ENCODE results near the gene ATP5MC2.
"Not testable (repeated sequence)": the region's sequence is repeated elsewhere in the genome, so short reads cannot be mapped to it uniquely, and the experiment has no call there.

Gene ATP5MC2

GRCh38 chr12:53695152-53696145 lies 19.6 kb upstream of the ATP5MC2 start:
- DNase-seq (ENCODE audit: low read depth, low spot score): no peak
- H3K9me3 ChIP-seq (ENCODE audit: control insufficient read depth, insufficient read depth, low read length): no peaks in the 10 kb centered on the region
- no CpG with 5 or more reads among the region's 57 CpGs for WGBS (ENCODE audit: insufficient coverage, insufficient read length)
- H3K4me1 ChIP-seq (ENCODE audit: control insufficient read depth, insufficient read depth, low read length): peaks cover 4% of the 10 kb centered on the region; the same call in 1 of the 2 replicates
- no peaks in the 10 kb centered on the region for H3K36me3 ChIP-seq (ENCODE audit: control insufficient read depth, insufficient read depth, low read length)
- peak overlapping the region; percentile 32; the same call in 1 of the 2 replicates for H3K4me3 ChIP-seq (ENCODE audit: low read length)
- H3K27me3 ChIP-seq (ENCODE audit: control insufficient read depth, insufficient read depth, low read length): no peaks in the 10 kb centered on the region; the same call in 1 of the 2 replicates
- H3K27ac ChIP-seq (ENCODE audit: low read length): no peak overlapping the region

- DNase-seq (ENCODE audit: low read depth, low spot score): no peak
- no peaks in the 10 kb centered on the region; the same call in 1 of the 2 replicates for H3K27me3 ChIP-seq (ENCODE audit: control insufficient read depth, insufficient read depth, low read length)
Observed at GRCh38 chr12:53694756-53695151, 18.9 kb upstream of the ATP5MC2 start.

GRCh38 chr12:53688134-53688533 lies 12.3 kb upstream of the ATP5MC2 start:
- WGBS (ENCODE audit: insufficient coverage, insufficient read length): no CpG with 5 or more reads among the region's 4 CpGs
- Histone ChIP-seq H3K4me1 (ENCODE audit: control insufficient read depth, insufficient read depth, low read length) (no peaks in the 10 kb centered on the region), H3K36me3 (ENCODE audit: control insufficient read depth, insufficient read depth, low read length) (no peaks in the 10 kb centered on the region), H3K27ac (ENCODE audit: low read length) (no peak overlapping the region), H3K9me3 (ENCODE audit: control insufficient read depth, insufficient read depth, low read length) (no peaks in the 10 kb centered on the region), H3K27me3 (ENCODE audit: control insufficient read depth, insufficient read depth, low read length) (no peaks in the 10 kb centered on the region), H3K4me3 (ENCODE audit: low read length) (no peak overlapping the region)
- DNase-seq (ENCODE audit: low read depth, low spot score): no peak

More at GRCh38 chr12:53694756-53695151, 18.9 kb upstream of the ATP5MC2 start:
- no peak overlapping the region; the same call in 1 of the 2 replicates for H3K4me3 ChIP-seq (ENCODE audit: low read length)
- no CpG with 5 or more reads among the region's 16 CpGs for WGBS (ENCODE audit: insufficient coverage, insufficient read length)
- H3K36me3 ChIP-seq (ENCODE audit: control insufficient read depth, insufficient read depth, low read length): no peaks in the 10 kb centered on the region
- H3K4me1 ChIP-seq (ENCODE audit: control insufficient read depth, insufficient read depth, low read length): peaks cover 4% of the 10 kb centered on the region; the same call in 1 of the 2 replicates
- H3K9me3 ChIP-seq (ENCODE audit: control insufficient read depth, insufficient read depth, low read length): no peaks in the 10 kb centered on the region
- no peak overlapping the region for H3K27ac ChIP-seq (ENCODE audit: low read length)

GRCh38 chr12:53686436-53686835 lies 10.6 kb upstream of the ATP5MC2 start:
- Histone ChIP-seq H3K27ac (ENCODE audit: low read length) (no peak overlapping the region), H3K36me3 (ENCODE audit: control insufficient read depth, insufficient read depth, low read length) (no peaks in the 10 kb centered on the region), H3K27me3 (ENCODE audit: control insufficient read depth, insufficient read depth, low read length) (no peaks in the 10 kb centered on the region), H3K4me1 (ENCODE audit: control insufficient read depth, insufficient read depth, low read length) (no peaks in the 10 kb centered on the region), H3K9me3 (ENCODE audit: control insufficient read depth, insufficient read depth, low read length) (no peaks in the 10 kb centered on the region), H3K4me3 (ENCODE audit: low read length) (no peak overlapping the region)
- DNase-seq (ENCODE audit: low read depth, low spot score): no peak
- no CpG with 5 or more reads among the region's 3 CpGs for WGBS (ENCODE audit: insufficient coverage, insufficient read length)

- H3K4me1 ChIP-seq (ENCODE audit: control insufficient read depth, insufficient read depth, low read length): no peaks in the 10 kb centered on the region
- H3K27ac ChIP-seq (ENCODE audit: low read length): no peak overlapping the region
- no peaks in the 10 kb centered on the region for H3K9me3 ChIP-seq (ENCODE audit: control insufficient read depth, insufficient read depth, low read length)
- no peak overlapping the region for H3K4me3 ChIP-seq (ENCODE audit: low read length)
- DNase-seq (ENCODE audit: low read depth, low spot score): no peak
- no peaks in the 10 kb centered on the region for H3K27me3 ChIP-seq (ENCODE audit: control insufficient read depth, insufficient read depth, low read length)
- no peaks in the 10 kb centered on the region for H3K36me3 ChIP-seq (ENCODE audit: control insufficient read depth, insufficient read depth, low read length)
- whole genome bisulfite sequencing (ENCODE audit: insufficient coverage, insufficient read length): no CpG with 5 or more reads among the region's 3 CpGs
Observed at GRCh38 chr12:53684654-53685220, 8.9 kb upstream of the ATP5MC2 start.

- no peaks in the 10 kb centered on the region for H3K4me1 ChIP-seq (ENCODE audit: control insufficient read depth, insufficient read depth, low read length)
- H3K27me3 ChIP-seq (ENCODE audit: control insufficient read depth, insufficient read depth, low read length): no peaks in the 10 kb centered on the region
- H3K27ac ChIP-seq (ENCODE audit: low read length): no peak overlapping the region
- no CpG with 5 or more reads among the region's 9 CpGs for WGBS (ENCODE audit: insufficient coverage, insufficient read length)
- H3K36me3 ChIP-seq (ENCODE audit: control insufficient read depth, insufficient read depth, low read length): no peaks in the 10 kb centered on the region
- H3K9me3 ChIP-seq (ENCODE audit: control insufficient read depth, insufficient read depth, low read length): no peaks in the 10 kb centered on the region
- H3K4me3 ChIP-seq (ENCODE audit: low read length): no peak overlapping the region
- no peak for DNase-seq (ENCODE audit: low read depth, low spot score)
Observed at GRCh38 chr12:53683983-53684382, 8.1 kb upstream of the ATP5MC2 start.

GRCh38 chr12:53683494-53683893 lies 7.6 kb upstream of the ATP5MC2 start:
- DNase-seq (ENCODE audit: low read depth, low spot score): no peak
- WGBS (ENCODE audit: insufficient coverage, insufficient read length): no CpG with 5 or more reads among the region's 2 CpGs
- Histone ChIP-seq H3K36me3 (ENCODE audit: control insufficient read depth, insufficient read depth, low read length) (no peaks in the 10 kb centered on the region), H3K4me1 (ENCODE audit: control insufficient read depth, insufficient read depth, low read length) (no peaks in the 10 kb centered on the region; the same call in 1 of the 2 replicates), H3K27me3 (ENCODE audit: control insufficient read depth, insufficient read depth, low read length) (no peaks in the 10 kb centered on the region), H3K27ac (ENCODE audit: low read length) (no peak overlapping the region), H3K9me3 (ENCODE audit: control insufficient read depth, insufficient read depth, low read length) (no peaks in the 10 kb centered on the region), H3K4me3 (ENCODE audit: low read length) (no peak overlapping the region)

- not testable (repeated sequence) for H3K27me3 ChIP-seq (ENCODE audit: control insufficient read depth, insufficient read depth, low read length); H3K36me3 ChIP-seq (ENCODE audit: control insufficient read depth, insufficient read depth, low read length); DNase-seq (ENCODE audit: low read depth, low spot score); H3K4me3 ChIP-seq (ENCODE audit: low read length); H3K9me3 ChIP-seq (ENCODE audit: control insufficient read depth, insufficient read depth, low read length); H3K27ac ChIP-seq (ENCODE audit: low read length); H3K4me1 ChIP-seq (ENCODE audit: control insufficient read depth, insufficient read depth, low read length)
- WGBS (ENCODE audit: insufficient coverage, insufficient read length): no CpG with 5 or more reads among the region's 5 CpGs
Observed at GRCh38 chr12:53680061-53680460, 4.2 kb upstream of the ATP5MC2 start.

GRCh38 chr12:53677800-53678148 lies 1.9 kb upstream of the ATP5MC2 start:
- H3K4me3 ChIP-seq (ENCODE audit: low read length): peak overlapping the region; percentile 35; the same call in 1 of the 2 replicates
- peaks cover 3% of the 10 kb centered on the region for H3K4me1 ChIP-seq (ENCODE audit: control insufficient read depth, insufficient read depth, low read length)
- H3K27ac ChIP-seq (ENCODE audit: low read length): no peak overlapping the region
- H3K27me3 ChIP-seq (ENCODE audit: control insufficient read depth, insufficient read depth, low read length): no peaks in the 10 kb centered on the region
- H3K36me3 ChIP-seq (ENCODE audit: control insufficient read depth, insufficient read depth, low read length): no peaks in the 10 kb centered on the region; the same call in 1 of the 2 replicates
- H3K9me3 ChIP-seq (ENCODE audit: control insufficient read depth, insufficient read depth, low read length): no peaks in the 10 kb centered on the region
- no peak for DNase-seq (ENCODE audit: low read depth, low spot score)
- WGBS (ENCODE audit: insufficient coverage, insufficient read length): no CpG with 5 or more reads among the region's 5 CpGs

- Histone ChIP-seq H3K4me3 (ENCODE audit: low read length) (peak overlapping the region; percentile 35; the same call in 1 of the 2 replicates), H3K9me3 (ENCODE audit: control insufficient read depth, insufficient read depth, low read length) (no peaks in the 10 kb centered on the region), H3K4me1 (ENCODE audit: control insufficient read depth, insufficient read depth, low read length) (peaks cover 3% of the 10 kb centered on the region), H3K36me3 (ENCODE audit: control insufficient read depth, insufficient read depth, low read length) (no peaks in the 10 kb centered on the region; the same call in 1 of the 2 replicates), H3K27ac (ENCODE audit: low read length) (no peak overlapping the region), H3K27me3 (ENCODE audit: control insufficient read depth, insufficient read depth, low read length) (no peaks in the 10 kb centered on the region)
- WGBS (ENCODE audit: insufficient coverage, insufficient read length): no CpG with 5 or more reads among the region's 51 CpGs
- DNase-seq (ENCODE audit: low read depth, low spot score): no peak
Observed at GRCh38 chr12:53677016-53677799, 1.3 kb upstream of the ATP5MC2 start.

All from iPS DF 6.9 (cell line).